ENCODE data around the gene NAV2.

DNA sequence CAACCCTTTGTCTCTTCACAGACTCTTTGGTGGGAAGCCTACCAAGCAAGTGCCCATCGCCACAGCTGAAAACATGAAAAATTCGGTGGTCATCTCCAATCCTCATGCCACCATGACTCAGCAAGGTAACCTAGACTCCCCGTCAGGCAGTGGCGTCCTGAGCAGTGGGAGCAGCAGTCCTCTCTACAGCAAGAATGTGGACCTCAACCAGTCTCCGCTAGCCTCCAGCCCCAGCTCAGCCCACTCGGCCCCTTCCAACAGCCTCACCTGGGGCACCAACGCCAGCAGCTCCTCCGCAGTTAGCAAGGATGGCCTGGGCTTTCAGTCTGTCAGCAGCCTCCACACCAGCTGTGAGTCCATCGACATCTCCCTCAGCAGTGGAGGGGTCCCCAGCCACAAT is 336.1 kb downstream of the NAV2 start:
- TF ChIP-seq, protein P1, sequence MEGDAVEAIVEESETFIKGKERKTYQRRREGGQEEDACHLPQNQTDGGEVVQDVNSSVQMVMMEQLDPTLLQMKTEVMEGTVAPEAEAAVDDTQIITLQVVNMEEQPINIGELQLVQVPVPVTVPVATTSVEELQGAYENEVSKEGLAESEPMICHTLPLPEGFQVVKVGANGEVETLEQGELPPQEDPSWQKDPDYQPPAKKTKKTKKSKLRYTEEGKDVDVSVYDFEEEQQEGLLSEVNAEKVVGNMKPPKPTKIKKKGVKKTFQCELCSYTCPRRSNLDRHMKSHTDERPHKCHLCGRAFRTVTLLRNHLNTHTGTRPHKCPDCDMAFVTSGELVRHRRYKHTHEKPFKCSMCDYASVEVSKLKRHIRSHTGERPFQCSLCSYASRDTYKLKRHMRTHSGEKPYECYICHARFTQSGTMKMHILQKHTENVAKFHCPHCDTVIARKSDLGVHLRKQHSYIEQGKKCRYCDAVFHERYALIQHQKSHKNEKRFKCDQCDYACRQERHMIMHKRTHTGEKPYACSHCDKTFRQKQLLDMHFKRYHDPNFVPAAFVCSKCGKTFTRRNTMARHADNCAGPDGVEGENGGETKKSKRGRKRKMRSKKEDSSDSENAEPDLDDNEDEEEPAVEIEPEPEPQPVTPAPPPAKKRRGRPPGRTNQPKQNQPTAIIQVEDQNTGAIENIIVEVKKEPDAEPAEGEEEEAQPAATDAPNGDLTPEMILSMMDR (conservative IDR thresholded peaks at IDR 0.05 in 1 of 2, IDR thresholded peaks at IDR 0.05 in 1 of 2; ENCODE audit: extremely low read depth in 1 of 2, insufficient read depth in 1 of 2, low read depth in 1 of 2, low read length in 2 of 2), result no peak
- TF ChIP-seq EZH2 (IDR thresholded peaks at IDR 0.05; ENCODE audit: borderline replicate concordance, low read length), result no peak
